Liver (tissue), 9 donors: ENCODE results near the gene MATN4. TPM values are rescaled to one million over a fixed set of nuclear protein-coding genes. Genes with fewer than 3 reads are reported as not detected.

Experiments used
- DNase-seq: peaks from one replicate; pipeline ENCODE4 v3.0.0-alpha.2; 2017; ENCODE audit warnings: low spot score
- H3K27ac ChIP-seq, 2 donors: one replicate each; pipeline ENCODE4 v1.7.0; 2013; ENCODE audit warnings: inconsistent platforms in 2 of 2, low read length in 2 of 2, control low read depth in 1 of 2, low read depth in 1 of 2, mild to moderate bottlenecking in 1 of 2
- H3K27me3 ChIP-seq, 4 donors: one replicate each; pipeline versions ENCODE4 v1.6.1 to v1.7.0; 2013; ENCODE audit warnings: low read length in 3 of 4, inconsistent platforms in 1 of 4, mild to moderate bottlenecking in 1 of 4, moderate library complexity in 1 of 4; ENCODE audit not compliant: control insufficient read depth in 4 of 4, insufficient read depth in 4 of 4
- H3K36me3 ChIP-seq, 4 donors: one replicate each; pipeline versions ENCODE4 v1.6.1 to v1.7.0; 2013; ENCODE audit warnings: low read length in 3 of 4, mild to moderate bottlenecking in 3 of 4, low read depth in 1 of 4, moderate library complexity in 1 of 4; ENCODE audit not compliant: control insufficient read depth in 4 of 4, insufficient read depth in 3 of 4
- H3K4me1 ChIP-seq, 4 donors: one replicate each; pipeline versions ENCODE4 v1.6.1 to v1.7.0; 2013; ENCODE audit warnings: low read length in 3 of 4, mild to moderate bottlenecking in 3 of 4, moderate library complexity in 1 of 4; ENCODE audit not compliant: control insufficient read depth in 4 of 4, insufficient read depth in 4 of 4
- H3K4me3 ChIP-seq, 3 donors: one replicate each; pipeline versions ENCODE4 v1.6.1 to v1.7.0; 2013; ENCODE audit warnings: low read length in 3 of 3, control low read depth in 1 of 3, low read depth in 1 of 3, mild to moderate bottlenecking in 1 of 3
- H3K9ac ChIP-seq, 2 donors: one replicate each; pipeline ENCODE4 v1.7.0; 2013; ENCODE audit warnings: low read length in 2 of 2, mild to moderate bottlenecking in 2 of 2, moderate library complexity in 2 of 2, control low read depth in 1 of 2, low read depth in 1 of 2
- H3K9me3 ChIP-seq, 4 donors: one replicate each; pipeline versions ENCODE4 v1.6.1 to v1.7.0; 2013; ENCODE audit warnings: low read length in 3 of 4; ENCODE audit not compliant: control insufficient read depth in 4 of 4
- ATF3 ChIP-seq: IDR thresholded peaks from 2 replicates; pipeline ENCODE4 v1.6.1; 2016; ENCODE audit warnings: antibody characterized with exemption
- CTCF ChIP-seq: fragments of 150-350 bp; IDR thresholded peaks from 2 replicates; pipeline ENCODE4 v1.5.1; 2017; ENCODE audit warnings: improper control_type of control experiment, low read depth, low read length; ENCODE audit not compliant: missing input control
- EGR1 ChIP-seq, 2 donors: IDR thresholded peaks; 2 replicates each; pipeline ENCODE4 v1.6.1; 2016 to 2018; ENCODE audit warnings: antibody characterized with exemption in 2 of 2, low read depth in 2 of 2
- FOXA1 ChIP-seq: IDR thresholded peaks from 2 replicates; pipeline ENCODE4 v1.6.1; 2016; ENCODE audit warnings: antibody characterized with exemption
- GABPA ChIP-seq, 2 donors: IDR thresholded peaks in 1 of 2; conservative IDR thresholded peaks in 1 of 2; 2 replicates each; pipeline ENCODE4 v1.6.1; 2016; ENCODE audit warnings: antibody characterized with exemption in 2 of 2, mild to moderate bottlenecking in 1 of 2, moderate library complexity in 1 of 2
- HNF4G ChIP-seq: IDR thresholded peaks from 2 replicates; pipeline ENCODE4 v1.6.1; 2016; ENCODE audit warnings: antibody characterized with exemption
- JUND ChIP-seq, 2 donors: IDR thresholded peaks; 2 replicates each; pipeline ENCODE4 v1.6.1; 2016; ENCODE audit warnings: antibody characterized with exemption in 2 of 2
- NR2F2 ChIP-seq: IDR thresholded peaks from 2 replicates; pipeline ENCODE4 v1.6.1; 2016; ENCODE audit warnings: antibody characterized with exemption
- RAD21 ChIP-seq, 2 donors: IDR thresholded peaks; 2 replicates each; pipeline ENCODE4 v1.6.1; 2016; ENCODE audit warnings: antibody characterized with exemption in 2 of 2, mild to moderate bottlenecking in 2 of 2
- RXRA ChIP-seq, 2 donors: IDR thresholded peaks; 2 replicates each; pipeline ENCODE4 v1.6.1; 2017 to 2018; ENCODE audit warnings: antibody characterized with exemption in 2 of 2, mild to moderate bottlenecking in 1 of 2
- TAF1 ChIP-seq: conservative IDR thresholded peaks from 2 replicates; pipeline ENCODE4 v1.6.1; 2016; ENCODE audit warnings: antibody characterized with exemption, mild to moderate bottlenecking
- YY1 ChIP-seq: IDR thresholded peaks from 2 replicates; pipeline ENCODE4 v1.6.1; 2016; ENCODE audit warnings: antibody characterized with exemption, mild to moderate bottlenecking
- ZBTB33 ChIP-seq: IDR thresholded peaks from 2 replicates; pipeline ENCODE4 v1.6.1; 2016; ENCODE audit warnings: antibody characterized with exemption
- WGBS: extraction: QIAGEN DNeasy Blood & Tissue Kit; methylation state at CpG from one replicate; pipeline ENCODE4 v1.1.7; 2013; 5-methylcytosine and 5-hydroxymethylcytosine counted together
- polyA plus RNA-seq, 2 donors: library from polyadenylated mRNA; stranded (reverse) in 1 of 2; unstranded in 1 of 2; fragments of 200-250 nt in 1 of 2; fragments of >200 nt in 1 of 2; fragmentation: Nextera tagmentation in 1 of 2; extraction: Ambion mirVana in 1 of 2; gene quantifications; one replicate each; pipeline versions ENCODE4 v1.2.1 to v1.2.3, GENCODE V29; 2013 to 2015
- total RNA-seq, 2 donors: library from RNA; depleted of rRNA; stranded (reverse); fragments of >200 nt; gene quantifications; one replicate each; pipeline ENCODE4 v1.2.3, GENCODE V29; 2014
- donor health status: healthy.
- donor health status: healthy.
- donor health status: healthy.
- donor health status: healthy.
- donor health status: healthy.

The MATN4 gene
- total and polyA plus RNA-seq, 4 donors, result 0.05 TPM; not detected in 3

- no peak for TF ChIP-seq ATF3
- TF ChIP-seq GABPA (IDR thresholded peaks at IDR 0.05 in 1 of 2, conservative IDR thresholded peaks at IDR 0.05 in 1 of 2), result no peak
- TF ChIP-seq YY1, result no peak
- TF ChIP-seq JUND (IDR thresholded peaks at IDR 0.05), result no peak
Observed at GRCh38 chr20:45294003-45294368, 14.1 kb downstream of the MATN4 start (continued).

- 7% methylated on average over 79 of the region's 79 CpGs for WGBS
- Histone ChIP-seq H3K4me3 (peak overlapping the region; percentile 4 to 45 (median 17)), H3K27me3 (peaks cover 0 to 2% (median 0%) of the 10 kb centered on the region in 4 donors), H3K4me1 (peaks cover 0 to 12% (median 6%) of the 10 kb centered on the region in 4 donors), H3K9me3 (no peaks in the 10 kb centered on the region), H3K36me3 (no peaks in the 10 kb centered on the region), H3K27ac (no peak overlapping the region), H3K9ac (no peak overlapping the region)
- peak; percentile 79 for DNase-seq
- TF ChIP-seq HNF4G (no peak), RAD21 (IDR thresholded peaks at IDR 0.05) (peak; percentile 63 to 73), CTCF (peak; percentile 87), NR2F2 (no peak), ZBTB33 (no peak)
Observed at GRCh38 chr20:45293041-45294002, 14.8 kb downstream of the MATN4 start.

GRCh38 chr20:45292343-45292742 lies 15.8 kb downstream of the MATN4 start:
- no peak for TF ChIP-seq TAF1
- no peak overlapping the region for H3K9ac ChIP-seq
- 80% methylated on average over 2 of the region's 2 CpGs for WGBS
- H3K36me3 ChIP-seq, result no peaks in the 10 kb centered on the region
- peaks cover 0 to 12% (median 6%) of the 10 kb centered on the region in 4 donors for H3K4me1 ChIP-seq
- H3K4me3 ChIP-seq, result no peak overlapping the region
- H3K27ac ChIP-seq, result no peak overlapping the region
- H3K9me3 ChIP-seq, result no peaks in the 10 kb centered on the region
- DNase-seq, result no peak
- H3K27me3 ChIP-seq, result peaks cover 0 to 2% (median 0%) of the 10 kb centered on the region in 4 donors

GRCh38 chr20:45291526-45291925 lies 16.6 kb downstream of the MATN4 start:
- no peak overlapping the region for H3K9ac ChIP-seq
- H3K4me3 ChIP-seq, result no peak overlapping the region
- no peaks in the 10 kb centered on the region for H3K36me3 ChIP-seq
- WGBS, result 77% methylated on average over 9 of the region's 9 CpGs
- H3K9me3 ChIP-seq, result no peaks in the 10 kb centered on the region
- peaks cover 0 to 2% (median 0%) of the 10 kb centered on the region in 4 donors for H3K27me3 ChIP-seq
- peaks cover 0 to 12% (median 6%) of the 10 kb centered on the region in 4 donors for H3K4me1 ChIP-seq
- no peak overlapping the region for H3K27ac ChIP-seq
- no peak for DNase-seq
- TF ChIP-seq ZBTB33 (no peak), CTCF (no peak), FOXA1 (no peak), RXRA (IDR thresholded peaks at IDR 0.05) (no peak), EGR1 (IDR thresholded peaks at IDR 0.05; ENCODE audit: low read depth in 2 of 2) (no peak)
